ENCODE results near the gene CRY2. TPM values are rescaled to one million over a fixed set of nuclear protein-coding genes. Genes with fewer than 3 reads are reported as not detected.

Gene CRY2
- total RNA-seq, 2 donors from 2014 or later, result 24.6 to 65.9 TPM

- 71 to 73% methylated on average over 10 to 11 of the region's 11 CpGs for WGBS, 2 donors
- ATAC-seq (no peak), DNase-seq (no peak)
- H3K27ac ChIP-seq, result no peak overlapping the region
- TF ChIP-seq, protein P1, sequence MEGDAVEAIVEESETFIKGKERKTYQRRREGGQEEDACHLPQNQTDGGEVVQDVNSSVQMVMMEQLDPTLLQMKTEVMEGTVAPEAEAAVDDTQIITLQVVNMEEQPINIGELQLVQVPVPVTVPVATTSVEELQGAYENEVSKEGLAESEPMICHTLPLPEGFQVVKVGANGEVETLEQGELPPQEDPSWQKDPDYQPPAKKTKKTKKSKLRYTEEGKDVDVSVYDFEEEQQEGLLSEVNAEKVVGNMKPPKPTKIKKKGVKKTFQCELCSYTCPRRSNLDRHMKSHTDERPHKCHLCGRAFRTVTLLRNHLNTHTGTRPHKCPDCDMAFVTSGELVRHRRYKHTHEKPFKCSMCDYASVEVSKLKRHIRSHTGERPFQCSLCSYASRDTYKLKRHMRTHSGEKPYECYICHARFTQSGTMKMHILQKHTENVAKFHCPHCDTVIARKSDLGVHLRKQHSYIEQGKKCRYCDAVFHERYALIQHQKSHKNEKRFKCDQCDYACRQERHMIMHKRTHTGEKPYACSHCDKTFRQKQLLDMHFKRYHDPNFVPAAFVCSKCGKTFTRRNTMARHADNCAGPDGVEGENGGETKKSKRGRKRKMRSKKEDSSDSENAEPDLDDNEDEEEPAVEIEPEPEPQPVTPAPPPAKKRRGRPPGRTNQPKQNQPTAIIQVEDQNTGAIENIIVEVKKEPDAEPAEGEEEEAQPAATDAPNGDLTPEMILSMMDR (IDR thresholded peaks at IDR 0.05), result no peak
- TF ChIP-seq POLR2A (IDR thresholded peaks at IDR 0.05), result no peak
- H3K9me3 ChIP-seq, result no peaks in the 10 kb centered on the region
- H3K27me3 ChIP-seq, result no peaks in the 10 kb centered on the region
- peaks cover 0 to 11% of the 10 kb centered on the region in 2 donors for H3K36me3 ChIP-seq (replicated peaks in 1 of 2; ENCODE audit: insufficient read depth in 1 of 2, low read depth in 2 of 2)
- no peak overlapping the region for H3K4me3 ChIP-seq
- peaks cover 37% of the 10 kb centered on the region for H3K4me1 ChIP-seq
- intact Hi-C loops (cut with DNase I), result no loop called here
These were observed 37.5 kb upstream of the CRY2 start for GRCh38 chr11:45809456-45810395.

- DNase-seq, result no peak
- no peak for ATAC-seq
- no peak for TF ChIP-seq POLR2A (IDR thresholded peaks at IDR 0.05)
- TF ChIP-seq, protein P1 (IDR thresholded peaks at IDR 0.05), result no peak
- intact Hi-C loops (cut with DNase I), result no loop called here
- Histone ChIP-seq H3K27ac (no peak overlapping the region), H3K27me3 (no peaks in the 10 kb centered on the region), H3K4me1 (peaks cover 34% of the 10 kb centered on the region), H3K9me3 (no peaks in the 10 kb centered on the region), H3K4me3 (no peak overlapping the region), H3K36me3 (replicated peaks in 1 of 2; ENCODE audit: insufficient read depth in 1 of 2, low read depth in 2 of 2) (peaks cover 0 to 11% of the 10 kb centered on the region in 2 donors)
- 91 to 93% methylated on average over 23 of the region's 23 CpGs for WGBS, 2 donors
These were observed 36.7 kb upstream of the CRY2 start for GRCh38 chr11:45810431-45811108.

GRCh38 chr11:45811109-45811435 lies 36.2 kb upstream of the CRY2 start:
- intact Hi-C loops (cut with DNase I), result no loop called here
- no peak overlapping the region for H3K4me3 ChIP-seq
- H3K9me3 ChIP-seq, result no peaks in the 10 kb centered on the region
- no peaks in the 10 kb centered on the region for H3K27me3 ChIP-seq
- no peak overlapping the region for H3K27ac ChIP-seq
- TF ChIP-seq, protein P1 (IDR thresholded peaks at IDR 0.05), result no peak
- no peak for TF ChIP-seq POLR2A (IDR thresholded peaks at IDR 0.05)
- peaks cover 29% of the 10 kb centered on the region for H3K4me1 ChIP-seq
- DNase-seq (no peak), ATAC-seq (no peak)
- 90 to 93% methylated on average over 14 to 17 of the region's 17 CpGs for WGBS, 2 donors
- peaks cover 0 to 11% of the 10 kb centered on the region in 2 donors for H3K36me3 ChIP-seq (replicated peaks in 1 of 2; ENCODE audit: insufficient read depth in 1 of 2, low read depth in 2 of 2)

DNA sequence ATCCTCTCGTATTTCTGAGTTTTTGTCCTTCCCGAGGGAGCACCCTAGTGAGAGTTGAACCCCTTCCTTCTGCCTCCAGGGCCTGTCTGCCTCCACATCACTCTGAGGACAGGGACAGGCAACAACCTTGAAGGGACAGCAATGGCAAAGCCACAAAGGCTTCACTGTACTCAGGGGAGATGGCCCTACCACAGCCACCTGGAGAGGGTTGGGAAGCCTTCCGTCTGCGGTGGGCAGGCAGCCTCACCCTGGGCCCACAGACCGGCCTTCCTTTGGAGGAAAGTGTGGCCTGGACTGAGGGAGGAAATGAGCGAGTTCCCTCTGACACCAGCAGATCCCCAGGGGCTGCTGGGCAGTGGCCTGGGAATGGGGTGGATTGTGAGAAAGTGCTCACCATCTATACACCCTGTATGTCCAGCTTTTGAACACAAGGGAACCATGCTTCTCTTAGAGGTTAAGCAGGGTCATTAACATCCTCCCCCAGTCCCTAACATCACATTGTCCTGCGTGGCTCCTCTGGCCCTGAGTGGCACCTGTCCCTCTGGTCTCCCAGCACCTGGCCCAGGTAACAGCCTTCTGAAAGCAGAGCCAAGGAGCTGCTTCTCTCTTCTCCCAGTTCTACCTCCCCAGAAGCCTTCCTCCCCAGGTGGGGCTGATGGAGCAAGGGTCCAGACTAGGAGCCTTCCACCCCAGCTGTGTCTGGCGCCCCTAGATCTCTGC lies 35.5 kb upstream of the CRY2 start:
- no peaks in the 10 kb centered on the region for H3K9me3 ChIP-seq
- H3K4me1 ChIP-seq, result peaks cover 22% of the 10 kb centered on the region
- intact Hi-C loops (cut with DNase I), result no loop called here
- ATAC-seq, result no peak
- H3K27ac ChIP-seq, result no peak overlapping the region
- peaks cover 0 to 11% of the 10 kb centered on the region in 2 donors for H3K36me3 ChIP-seq (replicated peaks in 1 of 2; ENCODE audit: insufficient read depth in 1 of 2, low read depth in 2 of 2)
- H3K4me3 ChIP-seq, result no peak overlapping the region
- WGBS, 2 donors, result 84 to 93% methylated on average over 4 to 8 of the region's 8 CpGs
- no peaks in the 10 kb centered on the region for H3K27me3 ChIP-seq
- no peak for DNase-seq
- no peak for TF ChIP-seq POLR2A (IDR thresholded peaks at IDR 0.05)
- TF ChIP-seq, protein P1 (IDR thresholded peaks at IDR 0.05), result no peak
